Measurements from ENCODE around the gene GRIA1. TPM values are rescaled to one million over a fixed set of nuclear protein-coding genes. Genes with fewer than 3 reads are reported as not detected.

GRIA1 gene
- total RNA-seq, 4 donors from 2014 or later = 1.7 TPM; not detected in 3

DNA sequence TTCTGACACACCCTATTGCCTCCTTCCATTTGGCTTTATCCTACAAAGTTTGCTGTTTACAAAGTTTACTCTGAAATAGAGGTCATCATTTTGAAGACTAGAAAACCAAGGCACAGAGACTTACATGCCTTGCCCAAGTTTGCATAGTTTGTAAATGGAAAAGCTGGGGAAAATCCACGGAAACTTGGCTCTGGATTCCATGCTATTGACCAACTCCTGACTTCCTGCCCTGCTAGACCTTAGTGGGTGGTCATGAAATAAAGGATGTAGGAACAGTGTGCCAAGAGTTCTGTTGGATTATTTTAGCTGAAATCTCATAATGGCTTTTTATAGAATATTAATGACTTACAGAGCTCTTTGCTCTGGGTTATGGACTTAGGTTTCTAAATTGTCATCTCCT is 69.5 kb downstream of the GRIA1 start:
- Histone ChIP-seq H3K4me3 (no peak overlapping the region), H3K36me3 (no peaks in the 10 kb centered on the region), H3K27ac (no peak overlapping the region), H3K9me3 (no peaks in the 10 kb centered on the region), H3K27me3 (no peaks in the 10 kb centered on the region), H3K4me1 (no peaks in the 10 kb centered on the region)
- no peak for DNase-seq
- TF ChIP-seq POLR2A (IDR thresholded peaks at IDR 0.05) = no peak
- TF ChIP-seq, protein P1, sequence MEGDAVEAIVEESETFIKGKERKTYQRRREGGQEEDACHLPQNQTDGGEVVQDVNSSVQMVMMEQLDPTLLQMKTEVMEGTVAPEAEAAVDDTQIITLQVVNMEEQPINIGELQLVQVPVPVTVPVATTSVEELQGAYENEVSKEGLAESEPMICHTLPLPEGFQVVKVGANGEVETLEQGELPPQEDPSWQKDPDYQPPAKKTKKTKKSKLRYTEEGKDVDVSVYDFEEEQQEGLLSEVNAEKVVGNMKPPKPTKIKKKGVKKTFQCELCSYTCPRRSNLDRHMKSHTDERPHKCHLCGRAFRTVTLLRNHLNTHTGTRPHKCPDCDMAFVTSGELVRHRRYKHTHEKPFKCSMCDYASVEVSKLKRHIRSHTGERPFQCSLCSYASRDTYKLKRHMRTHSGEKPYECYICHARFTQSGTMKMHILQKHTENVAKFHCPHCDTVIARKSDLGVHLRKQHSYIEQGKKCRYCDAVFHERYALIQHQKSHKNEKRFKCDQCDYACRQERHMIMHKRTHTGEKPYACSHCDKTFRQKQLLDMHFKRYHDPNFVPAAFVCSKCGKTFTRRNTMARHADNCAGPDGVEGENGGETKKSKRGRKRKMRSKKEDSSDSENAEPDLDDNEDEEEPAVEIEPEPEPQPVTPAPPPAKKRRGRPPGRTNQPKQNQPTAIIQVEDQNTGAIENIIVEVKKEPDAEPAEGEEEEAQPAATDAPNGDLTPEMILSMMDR (IDR thresholded peaks at IDR 0.05) = no peak

DNA sequence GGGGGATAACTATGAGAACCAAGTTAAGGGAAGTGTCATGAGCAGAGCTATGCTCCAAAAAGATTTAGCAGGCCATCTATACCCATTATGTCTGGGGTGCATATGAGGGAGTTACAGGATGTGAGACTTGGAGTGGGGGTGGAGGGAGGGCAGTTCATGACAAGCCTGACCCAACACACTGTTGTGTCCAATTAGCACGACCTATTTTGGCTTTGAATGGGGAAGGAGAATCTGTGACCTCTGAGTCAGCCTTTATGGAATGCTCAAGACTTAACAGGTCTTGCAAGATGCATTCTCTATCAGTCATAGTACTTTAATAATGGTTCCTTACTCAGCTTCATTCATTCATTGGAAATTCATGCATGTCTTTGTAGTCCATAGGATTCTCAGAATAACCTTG is 71.7 kb downstream of the GRIA1 start:
- TF ChIP-seq, protein P1 (IDR thresholded peaks at IDR 0.05) = no peak
- TF ChIP-seq POLR2A (IDR thresholded peaks at IDR 0.05) = no peak
- no peak overlapping the region for H3K27ac ChIP-seq
- no peaks in the 10 kb centered on the region for H3K4me1 ChIP-seq
- H3K4me3 ChIP-seq = no peak overlapping the region
- H3K9me3 ChIP-seq = no peaks in the 10 kb centered on the region
- H3K27me3 ChIP-seq = no peaks in the 10 kb centered on the region
- H3K36me3 ChIP-seq = no peaks in the 10 kb centered on the region
- DNase-seq = no peak

DNA sequence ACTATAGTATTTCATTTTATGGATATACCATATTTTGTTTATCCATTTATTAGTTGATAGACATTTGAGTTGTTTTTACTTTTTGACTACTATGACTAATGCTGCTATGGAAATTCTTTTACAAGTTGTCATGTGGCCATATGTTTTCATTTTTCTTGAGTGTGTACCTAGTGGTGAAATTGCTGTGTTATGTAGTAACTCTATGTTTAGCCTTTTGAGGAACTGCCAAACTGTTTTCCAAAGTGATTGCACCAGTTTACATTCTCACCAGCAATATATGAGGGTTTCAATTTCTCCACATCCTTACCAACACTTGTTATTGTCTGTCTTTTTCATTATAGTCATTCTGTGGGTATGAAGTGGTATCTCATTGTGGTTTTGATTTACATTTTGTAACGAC is 75.4 kb downstream of the GRIA1 start:
- TF ChIP-seq, protein P1 (IDR thresholded peaks at IDR 0.05) = no peak
- Histone ChIP-seq H3K4me1 (no peaks in the 10 kb centered on the region), H3K27me3 (no peaks in the 10 kb centered on the region), H3K27ac (no peak overlapping the region), H3K9me3 (no peaks in the 10 kb centered on the region), H3K36me3 (no peaks in the 10 kb centered on the region), H3K4me3 (no peak overlapping the region)
- DNase-seq = no peak

DNA sequence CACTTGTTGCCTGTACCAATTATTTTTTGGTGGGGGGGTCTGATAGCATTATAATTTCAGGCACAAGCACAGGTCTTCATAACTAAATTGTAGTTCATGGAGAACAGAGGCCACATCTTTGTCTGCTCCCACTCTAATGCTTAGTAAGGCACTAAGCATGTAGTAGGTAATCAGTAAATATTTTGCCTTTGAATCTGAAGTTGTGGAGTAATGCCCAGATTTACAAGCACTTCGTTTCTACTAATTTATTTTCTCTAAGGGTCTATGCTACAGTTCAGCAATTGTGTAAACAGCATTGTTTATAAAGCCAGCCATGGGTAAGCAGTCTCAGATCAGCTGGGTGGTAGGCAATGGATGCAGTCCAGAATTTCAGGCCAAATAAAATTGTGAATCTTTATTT is 78.6 kb downstream of the GRIA1 start:
- Histone ChIP-seq H3K4me1 (no peaks in the 10 kb centered on the region), H3K27ac (no peak overlapping the region), H3K9me3 (no peaks in the 10 kb centered on the region), H3K4me3 (no peak overlapping the region), H3K27me3 (no peaks in the 10 kb centered on the region), H3K36me3 (no peaks in the 10 kb centered on the region)
- no peak for TF ChIP-seq POLR2A (IDR thresholded peaks at IDR 0.05)
- TF ChIP-seq, protein P1 (IDR thresholded peaks at IDR 0.05) = no peak
- DNase-seq = no peak

DNA sequence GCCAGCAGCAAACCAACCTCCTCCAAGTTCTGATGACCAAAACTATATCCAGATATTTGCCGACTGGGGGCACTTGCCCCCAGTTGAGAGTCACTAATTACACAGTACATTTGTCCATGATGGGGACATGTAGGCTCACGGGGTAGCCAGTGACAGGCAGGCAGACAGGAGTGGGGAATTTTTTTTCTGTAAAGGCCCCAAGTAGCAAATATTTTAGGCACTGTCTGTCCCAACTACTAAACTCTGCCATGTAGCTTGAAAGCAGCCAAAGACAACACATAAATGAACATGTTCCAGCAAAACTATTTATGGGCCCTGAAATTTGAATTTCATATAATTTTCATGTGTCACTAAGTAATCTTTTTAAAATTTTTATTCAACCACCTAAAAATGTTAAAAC is 80.7 kb downstream of the GRIA1 start:
- Histone ChIP-seq H3K36me3 (no peaks in the 10 kb centered on the region), H3K9me3 (no peaks in the 10 kb centered on the region), H3K4me3 (no peak overlapping the region), H3K27me3 (no peaks in the 10 kb centered on the region), H3K27ac (no peak overlapping the region), H3K4me1 (no peaks in the 10 kb centered on the region)
- DNase-seq = no peak
- TF ChIP-seq, protein P1 (IDR thresholded peaks at IDR 0.05) = no peak
- TF ChIP-seq POLR2A (IDR thresholded peaks at IDR 0.05) = no peak
